HUES6 (cell line): ENCODE results near the gene PCDH9.

ENCODE experiments used
- H3K27ac ChIP-seq: 2 replicates; pipeline ENCODE4 v1.7.0; 2013; ENCODE audit warnings: low read depth, mild to moderate bottlenecking, low read length, inconsistent platforms
- H3K27me3 ChIP-seq: 2 replicates; pipeline ENCODE4 v1.6.1; 2013; ENCODE audit warnings: low read length; ENCODE audit not compliant: control insufficient read depth, insufficient read depth
- H3K36me3 ChIP-seq: 2 replicates; pipeline ENCODE4 v1.6.1; 2013; ENCODE audit warnings: low read length; ENCODE audit not compliant: control insufficient read depth, insufficient read depth
- H3K4me1 ChIP-seq: 2 replicates; pipeline ENCODE4 v1.6.1; 2013; ENCODE audit warnings: low read length; ENCODE audit not compliant: control insufficient read depth, insufficient read depth
- H3K4me3 ChIP-seq: 2 replicates; pipeline ENCODE4 v1.5.1; 2013; ENCODE audit warnings: low read depth, low read length
- H3K9ac ChIP-seq: one replicate; pipeline ENCODE4 v1.6.1; 2013; ENCODE audit warnings: mild to moderate bottlenecking, low read length
- H3K9me3 ChIP-seq: 2 replicates; pipeline ENCODE4 v1.6.1; 2013; ENCODE audit warnings: low read depth, low read length; ENCODE audit not compliant: control insufficient read depth, insufficient read depth

Gene PCDH9

DNA sequence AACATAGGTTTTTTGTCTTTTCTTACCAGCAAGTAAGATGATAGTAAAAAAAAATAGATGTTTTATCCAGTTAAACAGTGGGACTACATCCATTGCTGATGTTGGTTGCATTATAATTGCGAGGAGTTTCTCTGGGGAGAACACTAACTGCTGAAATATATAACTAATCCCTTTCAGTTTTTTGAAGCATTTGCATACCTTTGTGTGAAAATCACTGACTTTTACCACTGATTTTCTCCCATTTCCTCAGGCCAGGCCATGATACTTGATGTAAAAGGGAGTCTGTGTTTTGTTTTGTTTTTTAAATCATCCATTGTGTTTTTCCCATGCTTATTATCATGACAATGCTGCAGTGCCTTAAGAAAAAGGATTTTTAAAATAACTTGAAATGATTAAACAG, 699.5 kb downstream of the PCDH9 start:
- H3K36me3 ChIP-seq: no peaks in the 10 kb centered on the region
- H3K27ac ChIP-seq: no peak overlapping the region
- 0 out of 2 replicates have a peak overlapping the region, but pooled peaks have one; percentile 18 for H3K4me3 ChIP-seq
- no peaks in the 10 kb centered on the region for H3K27me3 ChIP-seq
- H3K9ac ChIP-seq: no peak overlapping the region
- peaks cover 40% of the 10 kb centered on the region for H3K4me1 ChIP-seq
- no peaks in the 10 kb centered on the region for H3K9me3 ChIP-seq

GRCh38 chr13:66530158-66530557, 700.0 kb downstream of the PCDH9 start:
- no peaks in the 10 kb centered on the region for H3K9me3 ChIP-seq
- 0 out of 2 replicates have a peak overlapping the region, but pooled peaks have one; percentile 18 for H3K4me3 ChIP-seq
- H3K9ac ChIP-seq: no peak overlapping the region
- H3K36me3 ChIP-seq: no peaks in the 10 kb centered on the region
- H3K27ac ChIP-seq: no peak overlapping the region
- no peaks in the 10 kb centered on the region for H3K27me3 ChIP-seq
- peaks cover 42% of the 10 kb centered on the region for H3K4me1 ChIP-seq

- Histone ChIP-seq H3K4me3 (no peak overlapping the region), H3K9ac (no peak overlapping the region), H3K27ac (no peak overlapping the region), H3K36me3 (no peaks in the 10 kb centered on the region), H3K27me3 (no peaks in the 10 kb centered on the region), H3K9me3 (no peaks in the 10 kb centered on the region), H3K4me1 (peaks cover 44% of the 10 kb centered on the region)
Observed at GRCh38 chr13:66528944-66529576, 701.1 kb downstream of the PCDH9 start.

- H3K36me3 ChIP-seq: no peaks in the 10 kb centered on the region
- H3K4me1 ChIP-seq: peaks cover 44% of the 10 kb centered on the region
- H3K9ac ChIP-seq: no peak overlapping the region
- no peak overlapping the region for H3K4me3 ChIP-seq
- H3K9me3 ChIP-seq: no peaks in the 10 kb centered on the region
- no peak overlapping the region for H3K27ac ChIP-seq
- H3K27me3 ChIP-seq: no peaks in the 10 kb centered on the region
Observed at GRCh38 chr13:66528180-66528579, 702.0 kb downstream of the PCDH9 start.

GRCh38 chr13:66520511-66521355, 709.4 kb downstream of the PCDH9 start:
- Histone ChIP-seq H3K9me3 (no peaks in the 10 kb centered on the region), H3K27me3 (no peaks in the 10 kb centered on the region), H3K4me1 (peaks cover 4% of the 10 kb centered on the region), H3K9ac (no peak overlapping the region), H3K27ac (no peak overlapping the region), H3K4me3 (no peak overlapping the region), H3K36me3 (no peaks in the 10 kb centered on the region)

GRCh38 chr13:66519259-66519658, 710.9 kb downstream of the PCDH9 start:
- H3K27ac ChIP-seq: no peak overlapping the region
- no peaks in the 10 kb centered on the region for H3K27me3 ChIP-seq
- H3K4me1 ChIP-seq: no peaks in the 10 kb centered on the region
- H3K4me3 ChIP-seq: no peak overlapping the region
- no peaks in the 10 kb centered on the region for H3K36me3 ChIP-seq
- no peaks in the 10 kb centered on the region for H3K9me3 ChIP-seq
- H3K9ac ChIP-seq: no peak overlapping the region

GRCh38 chr13:66518068-66518467, 712.1 kb downstream of the PCDH9 start:
- no peaks in the 10 kb centered on the region for H3K36me3 ChIP-seq
- no peaks in the 10 kb centered on the region for H3K4me1 ChIP-seq
- no peak overlapping the region for H3K4me3 ChIP-seq
- no peaks in the 10 kb centered on the region for H3K27me3 ChIP-seq
- no peak overlapping the region for H3K27ac ChIP-seq
- no peak overlapping the region for H3K9ac ChIP-seq
- H3K9me3 ChIP-seq: no peaks in the 10 kb centered on the region

DNA sequence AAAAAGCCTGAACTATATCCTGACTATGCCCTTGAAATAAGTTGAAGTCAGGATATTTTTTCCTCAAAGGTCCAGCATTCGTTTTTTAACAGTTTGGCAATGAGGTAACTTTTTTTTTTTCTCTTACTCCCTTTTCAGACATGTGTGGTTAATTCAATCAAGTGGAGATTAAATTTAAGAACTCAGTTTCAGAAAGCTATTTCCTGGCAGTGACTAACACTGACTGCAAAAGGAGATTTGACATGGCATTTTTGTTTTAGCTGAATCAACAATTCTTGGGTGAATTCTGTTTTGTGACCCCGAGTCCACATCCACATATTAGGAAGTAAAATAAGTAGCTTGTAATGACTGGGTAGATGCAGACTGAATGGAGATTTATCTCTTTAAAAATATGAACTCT, 716.4 kb downstream of the PCDH9 start:
- no peaks in the 10 kb centered on the region for H3K36me3 ChIP-seq
- H3K4me3 ChIP-seq: no peak overlapping the region
- no peaks in the 10 kb centered on the region for H3K27me3 ChIP-seq
- H3K9me3 ChIP-seq: no peaks in the 10 kb centered on the region
- no peak overlapping the region for H3K27ac ChIP-seq
- H3K4me1 ChIP-seq: peaks cover 4% of the 10 kb centered on the region; the same call in 1 of the 2 replicates
- H3K9ac ChIP-seq: no peak overlapping the region

GRCh38 chr13:66509175-66509574, 721.0 kb downstream of the PCDH9 start:
- Histone ChIP-seq H3K27ac (no peak overlapping the region), H3K36me3 (no peaks in the 10 kb centered on the region), H3K27me3 (no peaks in the 10 kb centered on the region), H3K4me1 (peaks cover 9% of the 10 kb centered on the region), H3K9ac (no peak overlapping the region), H3K4me3 (no peak overlapping the region), H3K9me3 (no peaks in the 10 kb centered on the region)

DNA sequence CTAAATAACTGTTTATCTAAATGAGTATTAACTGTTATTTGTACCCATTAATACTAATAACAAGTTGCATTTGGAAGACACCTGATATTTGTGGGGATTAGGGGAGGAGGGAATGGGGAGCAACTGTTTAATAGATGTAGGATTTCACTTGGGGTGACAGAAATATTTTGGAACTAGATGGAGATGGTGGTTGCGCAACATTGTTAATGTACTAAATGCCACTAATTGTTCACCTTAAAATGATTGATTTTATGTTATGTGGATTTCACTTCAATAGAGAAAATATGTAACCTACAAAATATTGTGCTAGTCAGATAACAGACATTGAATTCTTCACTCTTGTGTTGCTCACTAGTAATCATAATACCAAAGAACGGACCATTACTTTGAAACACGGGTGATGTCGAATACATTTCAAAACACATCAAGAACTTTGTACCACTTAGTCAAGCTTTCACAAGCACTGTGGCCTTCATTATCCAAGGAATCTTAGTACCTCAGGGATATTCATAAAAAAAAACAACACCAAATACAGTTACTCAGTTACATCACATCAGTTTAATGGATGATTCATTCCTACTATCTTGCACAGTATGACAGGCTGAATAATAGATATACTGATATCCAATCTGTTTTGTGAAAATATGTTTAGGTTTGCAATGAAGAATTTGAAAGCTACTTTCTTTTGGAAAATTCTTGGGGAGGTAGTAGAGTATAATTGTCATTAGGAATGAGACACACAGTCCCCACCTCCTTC, 721.8 kb downstream of the PCDH9 start:
- H3K9me3 ChIP-seq: no peaks in the 10 kb centered on the region
- peaks cover 17% of the 10 kb centered on the region for H3K4me1 ChIP-seq
- no peak overlapping the region for H3K27ac ChIP-seq

DNA sequence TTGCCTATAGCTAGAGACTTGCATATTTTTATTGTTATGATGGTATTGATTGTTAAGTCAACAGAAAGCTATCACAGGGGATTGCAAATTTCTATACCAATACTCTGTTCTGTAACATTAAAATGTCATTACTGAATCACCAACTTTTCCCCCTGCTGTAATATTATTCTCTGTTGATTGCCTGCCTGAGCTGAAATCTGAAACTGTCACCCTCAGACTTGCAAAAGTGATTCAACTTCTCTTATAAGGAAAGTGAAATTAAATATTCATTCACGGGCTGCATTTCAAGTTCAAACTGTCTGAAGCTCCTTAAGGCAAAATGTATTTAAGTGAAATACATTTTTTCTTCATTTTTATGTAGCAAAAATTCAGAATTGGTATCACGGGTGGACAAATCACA, 723.2 kb downstream of the PCDH9 start:
- H3K4me3 ChIP-seq: no peak overlapping the region
- H3K27me3 ChIP-seq: no peaks in the 10 kb centered on the region
- H3K27ac ChIP-seq: no peak overlapping the region
- peaks cover 21% of the 10 kb centered on the region for H3K4me1 ChIP-seq
- no peak overlapping the region for H3K9ac ChIP-seq
- no peaks in the 10 kb centered on the region for H3K36me3 ChIP-seq
- no peaks in the 10 kb centered on the region for H3K9me3 ChIP-seq

More for the DNA sequence above, 721.8 kb downstream of the PCDH9 start:
- Histone ChIP-seq H3K9ac (no peak overlapping the region), H3K36me3 (no peaks in the 10 kb centered on the region), H3K27me3 (no peaks in the 10 kb centered on the region), H3K4me3 (no peak overlapping the region)
